ENCODE measurements around the gene DLX5. TPM values are rescaled to one million over a fixed set of nuclear protein-coding genes. Genes with fewer than 3 reads are reported as not detected.

DLX5 gene
- total RNA-seq, 2 experiments from 2014 or later = not detected

DNA sequence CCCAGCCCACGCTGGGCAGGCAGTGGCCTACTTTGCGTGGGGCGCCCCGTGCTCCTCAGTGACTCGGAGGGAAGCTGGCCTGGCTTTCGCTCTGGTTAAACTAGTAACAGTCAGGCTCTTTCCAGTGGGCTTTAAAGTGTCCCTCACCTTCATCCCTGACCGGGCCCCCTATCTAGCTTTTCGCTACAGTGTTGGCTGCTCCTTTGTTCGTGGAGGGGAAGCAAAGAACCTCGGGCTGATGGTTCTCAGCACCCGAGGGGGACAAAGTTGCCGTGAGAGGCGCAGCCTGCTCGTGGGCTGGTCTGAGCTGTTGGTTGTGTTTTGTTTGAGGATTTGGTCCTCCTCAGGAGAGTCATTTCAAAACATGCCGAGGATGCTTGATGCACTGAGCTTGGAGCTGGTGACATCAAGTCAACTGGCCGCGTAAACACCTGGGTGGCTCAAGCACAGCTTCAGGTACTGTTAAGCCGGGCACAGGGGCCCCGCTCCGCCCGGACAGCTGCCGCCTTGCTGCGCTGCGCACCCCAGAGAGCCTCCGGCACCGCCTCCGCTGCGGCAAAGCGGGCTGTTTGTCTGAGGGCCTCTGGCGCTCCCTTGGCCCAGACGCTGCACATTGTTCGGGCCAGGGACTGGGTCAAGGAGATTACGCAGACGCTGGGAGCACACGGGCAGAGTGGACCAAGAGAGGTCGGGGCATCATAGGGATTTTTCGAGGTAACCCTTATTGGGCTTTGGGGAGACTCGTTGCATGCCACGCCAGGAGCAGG, 17.6 kb downstream of the DLX5 start:
- peak overlapping the region; percentile 68 for H3K4me3 Mint-ChIP-seq
- no peak overlapping the region for H3K27ac Mint-ChIP-seq
- CTCF ChIA-PET = interaction anchor here (0.7 kb wide), 1 partner anchor 20 kb away, joined by 5 read pairs; no protein-coding TSS in a partner anchor
- H3K27me3 Mint-ChIP-seq (ENCODE audit: low read depth) = peaks cover 85% of the 10 kb centered on the region
- DNase-seq = no peak
- intact Hi-C loops (cut with micrococcal nuclease) = loop anchor here (1.0 to 5.0 kb wide), 2 partner anchors 20 to 170 kb away; no protein-coding TSS in a partner anchor
- no peaks in the 10 kb centered on the region for H3K9me3 Mint-ChIP-seq
- no peaks in the 10 kb centered on the region for H3K36me3 Mint-ChIP-seq (ENCODE audit: low read depth)
- H3K4me1 Mint-ChIP-seq (ENCODE audit: low read depth) = peaks cover 19% of the 10 kb centered on the region

DNA sequence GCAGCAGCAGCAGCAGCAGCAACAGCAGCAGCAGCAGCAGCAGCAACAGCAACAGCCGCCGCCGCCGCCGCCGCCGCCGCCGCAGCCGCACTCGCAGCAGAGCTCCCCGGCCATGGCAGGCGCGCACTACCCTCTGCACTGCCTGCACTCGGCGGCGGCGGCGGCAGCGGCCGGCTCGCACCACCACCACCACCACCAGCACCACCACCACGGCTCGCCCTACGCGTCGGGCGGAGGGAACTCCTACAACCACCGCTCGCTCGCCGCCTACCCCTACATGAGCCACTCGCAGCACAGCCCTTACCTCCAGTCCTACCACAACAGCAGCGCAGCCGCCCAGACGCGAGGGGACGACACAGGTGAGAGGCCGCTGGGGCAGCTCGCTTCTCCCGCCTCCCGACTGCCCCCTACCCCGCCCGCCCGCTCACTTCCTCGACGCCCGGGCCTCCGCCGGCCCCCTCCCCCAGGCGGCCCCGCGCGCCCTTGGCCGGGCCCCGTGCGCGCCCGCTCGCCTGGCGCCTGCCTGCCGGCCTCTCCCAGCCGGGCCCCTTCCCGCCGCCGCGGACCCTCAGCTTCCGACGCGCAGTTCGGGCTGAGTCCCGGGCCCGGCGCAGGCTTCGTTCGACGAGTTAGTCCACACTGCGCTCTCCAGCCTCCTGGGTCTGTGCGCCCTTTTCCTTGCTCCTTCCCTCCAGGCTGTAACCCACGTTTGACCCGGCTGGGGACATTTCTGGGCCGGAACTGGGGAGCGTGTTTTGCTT, 18.4 kb downstream of the DLX5 start:
- peak; percentile 42 for DNase-seq
- intact Hi-C loops (cut with micrococcal nuclease) = loop anchor here (1.0 to 5.0 kb wide), 2 partner anchors 21 to 169 kb away; no protein-coding TSS in a partner anchor
- Mint-ChIP-seq H3K4me1 (ENCODE audit: low read depth) (peaks cover 19% of the 10 kb centered on the region), H3K27ac (no peak overlapping the region), H3K36me3 (ENCODE audit: low read depth) (no peaks in the 10 kb centered on the region), H3K4me3 (peak overlapping the region; percentile 72), H3K9me3 (no peaks in the 10 kb centered on the region), H3K27me3 (ENCODE audit: low read depth) (peaks cover 85% of the 10 kb centered on the region)
- CTCF ChIA-PET = interaction anchor here (1.0 to 1.1 kb wide), 2 partner anchors 15 to 21 kb away, joined by 3 read pairs; no protein-coding TSS in a partner anchor

DNA sequence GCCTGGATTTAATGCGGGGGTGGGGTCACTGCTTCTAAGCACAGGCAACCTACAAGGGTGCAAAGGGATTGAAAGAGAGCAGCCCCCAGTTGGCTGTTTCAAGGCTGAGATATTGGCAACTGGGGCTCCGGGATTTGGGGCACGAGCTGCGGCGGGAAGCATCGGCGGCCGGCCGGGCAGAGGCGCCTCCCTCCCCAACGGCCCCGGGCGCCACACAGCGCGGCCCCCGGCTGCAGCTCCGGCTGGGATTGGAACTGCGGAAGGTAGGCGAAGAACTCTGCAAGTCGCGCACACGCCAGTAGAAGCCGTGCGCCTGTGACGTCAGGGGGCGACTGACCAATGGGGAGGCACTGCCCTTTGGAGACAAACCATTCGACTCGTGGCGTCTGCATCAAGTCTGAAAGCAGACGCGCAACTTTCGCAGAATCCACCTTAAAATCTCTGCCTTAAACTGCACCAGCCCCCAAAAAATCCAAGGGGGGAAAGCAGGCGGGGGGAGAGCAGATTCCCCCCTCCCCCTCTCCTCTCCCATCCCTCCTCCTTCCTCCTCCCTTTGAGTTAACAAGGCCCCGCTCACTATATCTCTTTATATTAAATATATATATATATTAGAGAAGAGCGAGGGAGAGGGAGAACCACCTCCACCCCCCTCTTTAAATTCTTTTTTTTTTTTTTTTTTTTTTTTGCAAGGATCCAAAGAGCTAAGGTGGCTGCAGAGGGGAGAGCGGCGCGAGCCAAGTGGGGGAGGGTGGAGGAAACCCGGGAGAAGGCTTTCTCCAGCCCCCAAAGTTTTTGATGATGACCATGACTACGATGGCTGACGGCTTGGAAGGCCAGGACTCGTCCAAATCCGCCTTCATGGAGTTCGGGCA, 19.2 kb downstream of the DLX5 start, which contains the start of gene DLX6:
DLX6 (plus strand) TSS at position 371 of the 872 bp plus-strand sequence; CDS start at position 796, 425 bp downstream.
- H3K27me3 Mint-ChIP-seq (ENCODE audit: low read depth) = peaks cover 88% of the 10 kb centered on the region
- H3K9me3 Mint-ChIP-seq = no peaks in the 10 kb centered on the region
- no peaks in the 10 kb centered on the region for H3K36me3 Mint-ChIP-seq (ENCODE audit: low read depth)
- intact Hi-C loops (cut with micrococcal nuclease) = loop anchor here (1.0 to 5.0 kb wide), 2 partner anchors 22 to 168 kb away; no protein-coding TSS in a partner anchor
- H3K4me3 Mint-ChIP-seq = peak within 1 kb of the TSS; percentile 72
- no peak within 1 kb of the TSS for H3K27ac Mint-ChIP-seq
- CTCF ChIA-PET = interaction anchor here (1.0 to 1.1 kb wide), 2 partner anchors 16 to 22 kb away, joined by 3 read pairs; no protein-coding TSS in a partner anchor
- peak; percentile 65 for DNase-seq
- peaks cover 19% of the 10 kb centered on the region for H3K4me1 Mint-ChIP-seq (ENCODE audit: low read depth)

DNA sequence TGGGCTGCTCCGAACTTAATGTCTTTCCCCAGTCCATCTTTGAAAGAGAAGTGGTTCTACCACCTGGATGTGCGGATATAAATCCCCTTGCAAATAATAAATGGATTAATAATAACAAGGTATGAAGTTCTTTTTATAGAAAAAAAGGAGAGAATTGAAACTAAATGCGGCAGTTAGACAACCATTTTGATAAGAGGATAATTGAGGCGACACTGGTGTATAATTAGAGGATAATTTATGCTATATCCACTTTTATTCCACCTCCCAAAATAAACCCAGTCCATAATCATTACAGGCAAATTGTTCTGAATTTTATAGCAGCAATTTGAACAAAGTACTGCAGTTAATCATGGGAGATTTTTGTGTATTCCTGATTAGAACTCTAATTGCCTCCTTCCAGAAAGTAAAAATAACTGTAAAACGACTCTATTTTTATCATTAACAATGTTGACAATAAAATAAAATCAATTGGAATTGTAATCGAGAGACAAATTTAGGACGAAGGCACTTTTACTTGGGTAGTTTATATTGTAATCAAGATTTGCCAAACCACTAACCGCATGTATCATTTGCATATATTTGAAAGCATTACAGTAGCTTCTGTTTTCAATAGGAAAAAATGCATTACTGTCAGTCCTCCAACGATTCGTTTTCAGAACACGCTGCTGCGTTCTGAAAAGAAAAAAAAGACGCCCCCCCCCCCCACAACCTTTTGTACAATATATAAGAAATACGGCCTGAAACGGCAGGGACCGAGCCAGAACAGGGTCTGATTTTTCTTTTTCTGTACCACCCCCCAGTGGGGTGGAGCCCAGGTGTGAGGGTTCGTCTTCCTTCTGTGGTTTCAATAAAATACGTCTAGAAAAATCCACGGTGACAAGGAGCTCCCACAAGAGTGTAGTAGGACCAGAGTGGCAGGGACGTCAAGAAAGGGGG, 20.1 kb downstream of the DLX5 start:
- DNase-seq = no peak
- CTCF ChIA-PET = interaction anchor here (0.7 kb wide), 2 partner anchors 11 to 296 kb away, joined by 4 read pairs; no protein-coding TSS in a partner anchor
- Mint-ChIP-seq H3K4me3 (no peak overlapping the region), H3K9me3 (no peaks in the 10 kb centered on the region), H3K4me1 (ENCODE audit: low read depth) (peaks cover 19% of the 10 kb centered on the region), H3K27ac (no peak overlapping the region), H3K36me3 (ENCODE audit: low read depth) (no peaks in the 10 kb centered on the region), H3K27me3 (ENCODE audit: low read depth) (peaks cover 86% of the 10 kb centered on the region)
- intact Hi-C loops (cut with micrococcal nuclease) = loop anchor here (5.0 kb wide), 1 partner anchor 167 kb away; no protein-coding TSS in a partner anchor

DNA sequence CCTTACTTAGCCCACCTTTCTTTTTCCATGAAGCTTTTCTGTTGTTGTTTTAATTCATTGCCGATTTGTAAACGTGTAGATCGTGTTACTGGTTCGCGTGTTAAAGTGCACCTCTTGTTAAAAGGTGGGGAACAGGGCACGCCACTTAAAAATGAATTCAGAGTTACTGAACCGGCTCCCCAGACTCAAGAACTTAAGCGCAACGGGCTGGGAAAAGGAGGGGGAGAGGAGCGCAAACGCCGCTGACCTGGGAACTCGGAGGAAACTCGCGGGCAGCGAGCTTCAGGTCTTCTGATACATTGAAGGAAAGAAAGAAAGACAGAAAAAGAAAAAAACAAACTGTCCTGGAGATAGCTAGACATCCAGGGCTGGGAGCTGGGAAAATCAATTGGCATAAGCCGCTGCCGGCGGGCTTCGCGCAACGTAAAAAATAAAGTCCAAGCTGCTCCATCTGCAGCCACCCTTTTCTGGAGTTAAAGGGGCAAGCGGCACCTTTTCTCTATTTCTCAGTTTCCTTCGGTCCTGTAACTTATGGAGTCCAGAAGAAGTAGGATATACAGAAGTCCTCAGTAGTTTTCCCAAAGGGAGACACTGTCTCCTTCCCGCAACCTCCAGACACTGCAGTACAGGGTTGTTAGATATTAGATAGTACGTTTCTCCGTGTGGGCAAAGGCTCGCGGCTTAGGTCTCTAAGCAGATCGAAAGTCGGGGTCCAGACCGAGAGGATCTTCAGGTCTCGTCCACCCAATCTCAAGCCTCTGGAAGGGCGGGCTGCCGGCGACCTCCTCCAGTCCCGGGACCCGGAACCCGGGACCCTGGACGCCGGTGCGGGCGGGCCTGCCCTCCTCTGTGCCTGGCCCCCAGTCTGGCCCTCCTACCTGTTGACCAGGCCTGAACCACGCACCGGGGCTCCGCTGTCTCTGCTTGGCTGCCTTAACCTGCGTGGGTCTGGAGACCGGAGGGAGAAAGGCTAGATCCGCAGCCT, 21.1 kb downstream of the DLX5 start:
- no peak overlapping the region for H3K4me3 Mint-ChIP-seq
- no peaks in the 10 kb centered on the region for H3K36me3 Mint-ChIP-seq (ENCODE audit: low read depth)
- no peak overlapping the region for H3K27ac Mint-ChIP-seq
- CTCF ChIA-PET = no interaction called here
- intact Hi-C loops (cut with micrococcal nuclease) = no loop called here
- no peaks in the 10 kb centered on the region for H3K9me3 Mint-ChIP-seq
- H3K4me1 Mint-ChIP-seq (ENCODE audit: low read depth) = peaks cover 19% of the 10 kb centered on the region
- no peak for DNase-seq
- peaks cover 88% of the 10 kb centered on the region for H3K27me3 Mint-ChIP-seq (ENCODE audit: low read depth)

DNA sequence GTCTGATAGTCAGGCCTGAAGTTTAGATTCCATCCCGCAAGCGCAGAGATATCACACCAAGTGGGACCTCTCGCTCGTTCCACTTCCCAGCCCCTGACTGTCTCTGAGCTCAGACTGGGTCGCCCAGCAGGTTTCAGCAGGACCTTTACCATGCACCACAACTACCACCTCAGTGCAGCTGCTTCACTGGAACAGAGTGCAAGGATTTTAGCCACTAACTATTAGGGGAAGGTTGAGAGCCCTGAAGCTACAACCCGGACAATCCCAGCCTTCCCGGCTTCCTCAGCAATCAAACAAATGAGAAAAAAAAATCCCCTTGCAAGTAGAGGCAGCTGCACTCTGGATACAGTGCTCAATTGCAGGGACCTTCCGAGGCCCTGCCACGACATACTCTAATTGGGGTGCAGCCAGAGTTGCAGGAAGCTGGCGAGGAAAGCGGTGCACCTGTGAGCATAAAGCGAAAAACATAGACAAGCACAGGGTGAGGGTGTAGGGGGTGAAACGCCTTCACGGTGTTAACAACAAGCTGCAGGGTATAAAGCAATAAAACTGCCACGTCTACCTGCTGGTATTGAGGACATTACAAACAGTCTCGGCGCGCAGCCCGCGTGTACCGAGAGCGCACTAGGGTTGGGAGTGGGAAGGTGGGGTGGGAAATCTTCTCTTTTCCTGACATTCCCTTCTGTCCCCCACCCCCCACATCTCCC, 21.9 kb downstream of the DLX5 start:
- no peak for DNase-seq
- Mint-ChIP-seq H3K36me3 (ENCODE audit: low read depth) (no peaks in the 10 kb centered on the region), H3K9me3 (no peaks in the 10 kb centered on the region), H3K27ac (no peak overlapping the region), H3K4me1 (ENCODE audit: low read depth) (peaks cover 19% of the 10 kb centered on the region), H3K4me3 (no peak overlapping the region), H3K27me3 (ENCODE audit: low read depth) (peaks cover 90% of the 10 kb centered on the region)
- intact Hi-C loops (cut with micrococcal nuclease) = no loop called here
- CTCF ChIA-PET = interaction anchor here (0.7 to 1.6 kb wide), 2 partner anchors 25 to 274 kb away, joined by 3 to 5 read pairs; no protein-coding TSS in a partner anchor

DNA sequence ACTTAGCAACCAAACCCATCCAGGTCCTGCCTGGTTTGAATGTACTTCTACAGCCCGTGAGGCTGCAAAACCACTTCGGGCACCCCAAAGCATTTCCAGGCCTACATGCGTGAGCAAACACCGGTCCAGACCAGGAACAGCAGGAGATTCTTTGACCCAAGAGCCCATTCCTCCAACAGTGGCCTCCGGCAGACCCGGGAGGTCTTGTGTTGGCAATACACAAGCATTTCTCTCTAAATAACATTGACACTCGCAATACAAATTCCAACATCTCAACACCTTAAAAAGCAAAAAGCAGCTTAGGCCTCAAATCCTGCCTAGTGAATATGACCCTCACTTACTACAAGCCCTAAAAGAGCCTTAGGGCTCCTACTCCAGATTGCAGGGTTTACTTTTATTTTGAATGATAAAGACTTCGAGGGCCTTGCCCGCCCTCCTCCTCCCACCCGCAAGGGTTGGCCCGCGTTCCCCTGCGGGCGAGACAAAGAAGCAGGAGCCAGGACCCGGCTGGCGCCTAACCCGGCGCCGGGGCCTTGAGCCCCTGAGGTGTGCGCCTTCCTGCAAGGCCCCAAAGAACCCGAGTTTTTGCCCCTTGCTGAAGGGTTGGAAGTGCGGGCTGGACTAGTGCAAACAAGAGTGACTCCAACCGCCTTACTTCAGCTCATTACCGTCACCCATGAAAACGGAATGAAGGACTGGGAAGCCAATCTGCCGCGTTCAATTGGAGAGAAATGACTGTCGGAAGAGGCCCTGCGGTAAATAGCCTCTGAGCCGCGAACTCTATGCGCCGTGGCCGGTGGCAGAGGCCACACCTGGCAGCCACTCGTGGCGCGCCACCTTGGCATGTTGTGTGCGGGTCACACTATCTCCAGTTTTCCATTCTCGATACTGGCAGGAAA, 22.7 kb downstream of the DLX5 start:
- peaks cover 22% of the 10 kb centered on the region for H3K4me1 Mint-ChIP-seq (ENCODE audit: low read depth)
- CTCF ChIA-PET = interaction anchor here (0.7 to 1.6 kb wide), 2 partner anchors 26 to 275 kb away, joined by 3 to 5 read pairs; no protein-coding TSS in a partner anchor
- peaks cover 90% of the 10 kb centered on the region for H3K27me3 Mint-ChIP-seq (ENCODE audit: low read depth)
- DNase-seq = no peak
- no peaks in the 10 kb centered on the region for H3K36me3 Mint-ChIP-seq (ENCODE audit: low read depth)
- H3K4me3 Mint-ChIP-seq = no peak overlapping the region
- H3K27ac Mint-ChIP-seq = no peak overlapping the region
- H3K9me3 Mint-ChIP-seq = no peaks in the 10 kb centered on the region
- intact Hi-C loops (cut with micrococcal nuclease) = no loop called here

DNA sequence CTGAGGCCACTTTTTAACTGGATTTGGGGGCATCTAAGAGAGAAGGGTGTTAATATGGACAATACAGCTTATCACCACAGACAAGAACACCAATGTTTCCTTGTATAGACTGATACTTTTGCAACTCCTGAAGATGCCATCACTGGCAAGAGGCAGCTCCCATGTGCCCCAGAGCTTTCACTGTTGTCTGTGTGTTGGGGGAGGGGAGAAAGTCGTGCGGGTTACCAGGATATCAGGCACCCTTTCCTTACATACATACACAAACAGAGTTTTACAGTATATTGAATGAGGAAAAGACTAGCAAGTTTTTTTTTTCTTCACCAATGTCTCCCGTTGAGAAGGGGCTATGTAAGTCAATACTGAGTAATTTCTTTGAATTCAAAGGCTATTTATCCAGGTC, 23.4 kb downstream of the DLX5 start:
- intact Hi-C loops (cut with micrococcal nuclease) = no loop called here
- peaks cover 20% of the 10 kb centered on the region for H3K4me1 Mint-ChIP-seq (ENCODE audit: low read depth)
- H3K36me3 Mint-ChIP-seq (ENCODE audit: low read depth) = no peaks in the 10 kb centered on the region
- H3K27me3 Mint-ChIP-seq (ENCODE audit: low read depth) = peaks cover 92% of the 10 kb centered on the region
- no peak overlapping the region for H3K4me3 Mint-ChIP-seq
- CTCF ChIA-PET = interaction anchor here (0.6 to 1.6 kb wide), 2 partner anchors 26 to 1054 kb away, joined by 3 to 5 read pairs; no protein-coding TSS in a partner anchor
- H3K9me3 Mint-ChIP-seq = no peaks in the 10 kb centered on the region
- no peak for DNase-seq
- H3K27ac Mint-ChIP-seq = no peak overlapping the region

DNA sequence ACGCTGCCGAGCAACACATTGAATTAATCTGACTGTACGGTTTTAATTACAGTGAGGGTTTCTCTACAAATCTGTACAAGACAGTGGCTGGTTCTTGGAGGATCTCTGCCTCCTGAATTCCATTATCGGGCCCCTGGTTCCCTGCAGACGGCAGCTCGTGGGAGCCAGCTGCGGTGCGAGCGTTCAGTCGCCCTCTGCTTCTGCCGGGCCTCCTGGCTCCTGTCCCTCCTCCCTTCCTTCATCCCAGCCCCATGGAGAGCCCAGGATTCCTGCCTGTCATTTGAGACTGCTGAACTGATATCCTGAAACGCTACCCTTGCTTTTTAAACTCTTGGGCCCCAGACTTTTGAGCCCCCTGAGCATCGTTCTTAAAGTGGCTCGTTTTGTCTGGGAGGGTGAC, 25.9 kb downstream of the DLX5 start:
- peaks cover 2% of the 10 kb centered on the region for H3K36me3 Mint-ChIP-seq (ENCODE audit: low read depth)
- no peak overlapping the region for H3K4me3 Mint-ChIP-seq
- H3K4me1 Mint-ChIP-seq (ENCODE audit: low read depth) = peaks cover 10% of the 10 kb centered on the region
- H3K27me3 Mint-ChIP-seq (ENCODE audit: low read depth) = peaks cover 91% of the 10 kb centered on the region
- intact Hi-C loops (cut with micrococcal nuclease) = no loop called here
- H3K27ac Mint-ChIP-seq = no peak overlapping the region
- DNase-seq = no peak
- no peaks in the 10 kb centered on the region for H3K9me3 Mint-ChIP-seq
- CTCF ChIA-PET = no interaction called here

Data from activated naive CD4-positive, alpha-beta T cell treated with anti-CD3 and anti-CD28 coated beads for 36 hours (primary cell).